Measurements from ENCODE around the gene LCN1.

GRCh38 chr9:135565636-135566035, 44.4 kb downstream of the LCN1 start:
- TF ChIP-seq EZH2 (IDR thresholded peaks at IDR 0.05; ENCODE audit: borderline replicate concordance, low read depth, low read length, severe bottlenecking) (no peak), JUN (IDR thresholded peaks at IDR 0.05; ENCODE audit: borderline replicate concordance, insufficient read depth, insufficient read length, low read depth) (no peak), CTCF (IDR thresholded peaks at IDR 0.05; ENCODE audit: extremely low read depth in 1 of 2, insufficient read depth in 1 of 2, low read depth in 1 of 2, low read length in 2 of 2) (no peak), MAX (IDR thresholded peaks at IDR 0.05; ENCODE audit: insufficient read depth, insufficient read length) (no peak)
